Measurements from ENCODE around the gene PALLD. TPM values are rescaled to one million over a fixed set of nuclear protein-coding genes. Genes with fewer than 3 reads are reported as not detected.

Gene PALLD
- polyA plus RNA-seq, 1 donor from 2014 or later = 20.5 TPM

DNA sequence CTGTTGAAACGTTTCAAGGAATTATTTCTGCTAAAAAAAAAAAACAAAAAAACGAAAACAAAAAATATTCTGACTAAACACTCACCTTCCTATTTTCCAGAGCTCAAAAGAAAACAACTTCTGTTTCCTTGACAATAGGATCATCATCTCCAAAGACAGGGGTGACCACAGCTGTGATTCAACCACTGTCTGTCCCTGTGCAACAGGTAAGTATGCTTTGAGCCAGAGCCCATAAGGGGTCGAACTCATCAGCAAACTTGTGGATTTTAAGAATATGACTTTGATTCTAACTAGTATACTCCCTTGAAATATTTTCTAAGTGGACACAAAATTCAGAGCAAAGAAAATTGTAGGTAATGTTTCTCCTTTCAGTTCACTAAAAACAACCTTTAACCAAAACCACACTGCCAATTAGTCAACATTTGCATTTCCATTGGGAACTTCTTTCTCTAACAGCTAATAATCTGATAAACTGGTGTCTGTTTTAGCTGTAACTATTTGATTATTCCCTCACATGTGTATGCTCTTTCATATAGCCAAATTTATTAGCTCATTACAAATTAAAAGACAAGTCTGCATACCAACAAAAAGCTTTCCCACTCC is 186.1 kb downstream of the PALLD start:
- TF ChIP-seq RAD21 (conservative IDR thresholded peaks at IDR 0.05) = no peak
- no peak for TF ChIP-seq EP300 (conservative IDR thresholded peaks at IDR 0.05; ENCODE audit: poor library complexity, severe bottlenecking)
- TF ChIP-seq SMC3 (conservative IDR thresholded peaks at IDR 0.05; ENCODE audit: poor library complexity) = no peak
- TF ChIP-seq POLR2AphosphoS5 (IDR thresholded peaks at IDR 0.05) = no peak
- no peak for TF ChIP-seq EZH2 (IDR thresholded peaks at IDR 0.05; ENCODE audit: borderline replicate concordance, insufficient read depth, low read length, poor library complexity, severe bottlenecking)
- TF ChIP-seq, protein P1, sequence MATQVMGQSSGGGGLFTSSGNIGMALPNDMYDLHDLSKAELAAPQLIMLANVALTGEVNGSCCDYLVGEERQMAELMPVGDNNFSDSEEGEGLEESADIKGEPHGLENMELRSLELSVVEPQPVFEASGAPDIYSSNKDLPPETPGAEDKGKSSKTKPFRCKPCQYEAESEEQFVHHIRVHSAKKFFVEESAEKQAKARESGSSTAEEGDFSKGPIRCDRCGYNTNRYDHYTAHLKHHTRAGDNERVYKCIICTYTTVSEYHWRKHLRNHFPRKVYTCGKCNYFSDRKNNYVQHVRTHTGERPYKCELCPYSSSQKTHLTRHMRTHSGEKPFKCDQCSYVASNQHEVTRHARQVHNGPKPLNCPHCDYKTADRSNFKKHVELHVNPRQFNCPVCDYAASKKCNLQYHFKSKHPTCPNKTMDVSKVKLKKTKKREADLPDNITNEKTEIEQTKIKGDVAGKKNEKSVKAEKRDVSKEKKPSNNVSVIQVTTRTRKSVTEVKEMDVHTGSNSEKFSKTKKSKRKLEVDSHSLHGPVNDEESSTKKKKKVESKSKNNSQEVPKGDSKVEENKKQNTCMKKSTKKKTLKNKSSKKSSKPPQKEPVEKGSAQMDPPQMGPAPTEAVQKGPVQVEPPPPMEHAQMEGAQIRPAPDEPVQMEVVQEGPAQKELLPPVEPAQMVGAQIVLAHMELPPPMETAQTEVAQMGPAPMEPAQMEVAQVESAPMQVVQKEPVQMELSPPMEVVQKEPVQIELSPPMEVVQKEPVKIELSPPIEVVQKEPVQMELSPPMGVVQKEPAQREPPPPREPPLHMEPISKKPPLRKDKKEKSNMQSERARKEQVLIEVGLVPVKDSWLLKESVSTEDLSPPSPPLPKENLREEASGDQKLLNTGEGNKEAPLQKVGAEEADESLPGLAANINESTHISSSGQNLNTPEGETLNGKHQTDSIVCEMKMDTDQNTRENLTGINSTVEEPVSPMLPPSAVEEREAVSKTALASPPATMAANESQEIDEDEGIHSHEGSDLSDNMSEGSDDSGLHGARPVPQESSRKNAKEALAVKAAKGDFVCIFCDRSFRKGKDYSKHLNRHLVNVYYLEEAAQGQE (IDR thresholded peaks at IDR 0.05; ENCODE audit: borderline replicate concordance) = no peak
- TF ChIP-seq TAF1 (IDR thresholded peaks at IDR 0.05; ENCODE audit: low read depth) = no peak

DNA sequence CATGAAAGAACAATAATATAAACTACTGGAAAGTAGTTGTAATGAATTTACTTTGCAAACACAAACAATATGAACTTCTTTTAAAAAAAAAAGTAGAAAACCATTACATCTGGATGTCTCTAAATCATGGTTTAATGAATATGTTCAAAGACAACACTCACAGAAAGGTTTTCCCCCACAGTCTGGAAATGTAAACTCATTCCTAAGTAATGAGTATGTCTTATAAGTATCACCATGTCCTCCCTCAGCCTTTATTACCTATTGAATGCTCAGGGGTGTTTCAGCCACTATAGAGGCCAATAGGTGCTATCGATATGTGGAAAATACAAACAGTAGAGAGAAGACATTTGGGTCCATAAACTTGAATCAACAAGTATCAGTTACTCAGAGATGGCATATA is 186.7 kb downstream of the PALLD start:
- H4K20me1 ChIP-seq (ENCODE audit: insufficient read depth) = no peaks in the 10 kb centered on the region
- no peaks in the 10 kb centered on the region for H3K9me3 ChIP-seq (ENCODE audit: low read length)
- H3K36me3 ChIP-seq (ENCODE audit: insufficient read depth, low read length) = no peaks in the 10 kb centered on the region
- no peaks in the 10 kb centered on the region for H3K79me2 ChIP-seq (replicated peaks; ENCODE audit: insufficient read depth, low read length)
- no peaks in the 10 kb centered on the region for H3K27me3 ChIP-seq (ENCODE audit: insufficient read depth, low read depth, low read length)
- TF ChIP-seq TAF1 (IDR thresholded peaks at IDR 0.05; ENCODE audit: low read depth) (no peak), POLR2AphosphoS5 (IDR thresholded peaks at IDR 0.05) (no peak)
- TF ChIP-seq, protein P2, sequence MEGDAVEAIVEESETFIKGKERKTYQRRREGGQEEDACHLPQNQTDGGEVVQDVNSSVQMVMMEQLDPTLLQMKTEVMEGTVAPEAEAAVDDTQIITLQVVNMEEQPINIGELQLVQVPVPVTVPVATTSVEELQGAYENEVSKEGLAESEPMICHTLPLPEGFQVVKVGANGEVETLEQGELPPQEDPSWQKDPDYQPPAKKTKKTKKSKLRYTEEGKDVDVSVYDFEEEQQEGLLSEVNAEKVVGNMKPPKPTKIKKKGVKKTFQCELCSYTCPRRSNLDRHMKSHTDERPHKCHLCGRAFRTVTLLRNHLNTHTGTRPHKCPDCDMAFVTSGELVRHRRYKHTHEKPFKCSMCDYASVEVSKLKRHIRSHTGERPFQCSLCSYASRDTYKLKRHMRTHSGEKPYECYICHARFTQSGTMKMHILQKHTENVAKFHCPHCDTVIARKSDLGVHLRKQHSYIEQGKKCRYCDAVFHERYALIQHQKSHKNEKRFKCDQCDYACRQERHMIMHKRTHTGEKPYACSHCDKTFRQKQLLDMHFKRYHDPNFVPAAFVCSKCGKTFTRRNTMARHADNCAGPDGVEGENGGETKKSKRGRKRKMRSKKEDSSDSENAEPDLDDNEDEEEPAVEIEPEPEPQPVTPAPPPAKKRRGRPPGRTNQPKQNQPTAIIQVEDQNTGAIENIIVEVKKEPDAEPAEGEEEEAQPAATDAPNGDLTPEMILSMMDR (IDR thresholded peaks at IDR 0.05; ENCODE audit: poor library complexity, severe bottlenecking) = no peak
- H2AFZ ChIP-seq (ENCODE audit: low read depth, low read length) = no peak overlapping the region
- H3K9me2 ChIP-seq (ENCODE audit: insufficient read depth, low read length) = no peaks in the 10 kb centered on the region
- H3K9ac ChIP-seq (ENCODE audit: low read length) = no peak overlapping the region
- H3K4me3 ChIP-seq (ENCODE audit: low read length) = no peak overlapping the region
- no peak overlapping the region for H3K4me2 ChIP-seq (ENCODE audit: low read length)
- H3K27ac ChIP-seq (ENCODE audit: low read length) = no peak overlapping the region
- no peaks in the 10 kb centered on the region for H3F3A ChIP-seq (ENCODE audit: insufficient read depth, low read length, poor library complexity, severe bottlenecking)

More for the DNA sequence above, 186.1 kb downstream of the PALLD start:
- Histone ChIP-seq H3K79me2 (replicated peaks; ENCODE audit: insufficient read depth, low read length) (no peaks in the 10 kb centered on the region), H3K9me2 (ENCODE audit: insufficient read depth, low read length) (no peaks in the 10 kb centered on the region), H4K20me1 (ENCODE audit: insufficient read depth) (no peaks in the 10 kb centered on the region), H3K27ac (ENCODE audit: low read length) (no peak overlapping the region), H2AFZ (ENCODE audit: low read depth, low read length) (no peak overlapping the region), H3K4me3 (ENCODE audit: low read length) (no peak overlapping the region), H3K36me3 (ENCODE audit: insufficient read depth, low read length) (no peaks in the 10 kb centered on the region), H3K9me3 (ENCODE audit: low read length) (no peaks in the 10 kb centered on the region), H3K27me3 (ENCODE audit: insufficient read depth, low read depth, low read length) (no peaks in the 10 kb centered on the region), H3K4me2 (ENCODE audit: low read length) (no peak overlapping the region), H3K9ac (ENCODE audit: low read length) (no peak overlapping the region), H3F3A (ENCODE audit: insufficient read depth, low read length, poor library complexity, severe bottlenecking) (no peaks in the 10 kb centered on the region)
